ENCODE data around the gene MTARC2. TPM values are rescaled to one million over a fixed set of nuclear protein-coding genes. Genes with fewer than 3 reads are reported as not detected.

Gene MTARC2
- total RNA-seq, 1 donor from 2014 or later: not detected

- no peak overlapping the region for H3K4me2 ChIP-seq
Observed at GRCh38 chr1:220804202-220804586, 56.1 kb downstream of the MTARC2 start.

DNA sequence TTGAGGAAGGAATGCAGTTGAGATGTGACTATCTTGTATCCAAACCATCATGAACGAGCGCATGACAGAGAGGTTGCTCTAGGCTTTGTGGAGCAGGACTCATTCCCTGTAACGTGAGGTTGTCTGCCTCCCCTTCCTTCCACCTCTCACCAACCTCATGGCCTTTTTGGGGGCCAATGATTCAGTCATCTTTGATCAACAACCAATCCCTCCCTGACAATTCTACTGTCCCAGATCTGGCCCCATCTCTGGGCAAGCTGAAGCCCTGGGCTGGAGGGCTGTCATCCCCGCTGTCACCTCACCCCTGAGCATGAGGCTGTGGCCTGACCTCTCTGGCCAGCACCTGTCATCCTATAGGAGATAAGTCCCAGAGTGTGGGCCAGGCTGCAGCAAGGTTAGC is 58.3 kb downstream of the MTARC2 start:
- Mint-ChIP-seq H3K4me3 (no peak overlapping the region), H3K9me3 (no peaks in the 10 kb centered on the region), H3K4me1 (peaks cover 10% of the 10 kb centered on the region), H3K36me3 (no peaks in the 10 kb centered on the region), H3K27ac (no peak overlapping the region), H3K27me3 (ENCODE audit: insufficient read depth, low read depth) (peaks cover 8% of the 10 kb centered on the region)
- H3K4me1 ChIP-seq: no peaks in the 10 kb centered on the region
- H3K36me3 ChIP-seq: no peaks in the 10 kb centered on the region
- H3K27me3 ChIP-seq: no peaks in the 10 kb centered on the region
- DNase-seq (ENCODE audit: low spot score): no peak
- no peak overlapping the region for H3K4me2 ChIP-seq
- no peak overlapping the region for H3K27ac ChIP-seq
- no peak overlapping the region for H2AFZ ChIP-seq (replicated peaks)
- TF ChIP-seq EZH2 (IDR thresholded peaks at IDR 0.05): no peak
- TF ChIP-seq, protein P1, sequence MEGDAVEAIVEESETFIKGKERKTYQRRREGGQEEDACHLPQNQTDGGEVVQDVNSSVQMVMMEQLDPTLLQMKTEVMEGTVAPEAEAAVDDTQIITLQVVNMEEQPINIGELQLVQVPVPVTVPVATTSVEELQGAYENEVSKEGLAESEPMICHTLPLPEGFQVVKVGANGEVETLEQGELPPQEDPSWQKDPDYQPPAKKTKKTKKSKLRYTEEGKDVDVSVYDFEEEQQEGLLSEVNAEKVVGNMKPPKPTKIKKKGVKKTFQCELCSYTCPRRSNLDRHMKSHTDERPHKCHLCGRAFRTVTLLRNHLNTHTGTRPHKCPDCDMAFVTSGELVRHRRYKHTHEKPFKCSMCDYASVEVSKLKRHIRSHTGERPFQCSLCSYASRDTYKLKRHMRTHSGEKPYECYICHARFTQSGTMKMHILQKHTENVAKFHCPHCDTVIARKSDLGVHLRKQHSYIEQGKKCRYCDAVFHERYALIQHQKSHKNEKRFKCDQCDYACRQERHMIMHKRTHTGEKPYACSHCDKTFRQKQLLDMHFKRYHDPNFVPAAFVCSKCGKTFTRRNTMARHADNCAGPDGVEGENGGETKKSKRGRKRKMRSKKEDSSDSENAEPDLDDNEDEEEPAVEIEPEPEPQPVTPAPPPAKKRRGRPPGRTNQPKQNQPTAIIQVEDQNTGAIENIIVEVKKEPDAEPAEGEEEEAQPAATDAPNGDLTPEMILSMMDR (IDR thresholded peaks at IDR 0.05): no peak
- TF ChIP-seq EZH2phosphoT487 (IDR thresholded peaks at IDR 0.05): no peak
- no peak overlapping the region for H3K9ac ChIP-seq
- H3F3A ChIP-seq (ENCODE audit: low read depth): peaks cover 3% of the 10 kb centered on the region
- no peaks in the 10 kb centered on the region for H3K9me3 ChIP-seq (ENCODE audit: low read depth)
- no peak overlapping the region for H3K4me3 ChIP-seq
- no peaks in the 10 kb centered on the region for H4K20me1 ChIP-seq (ENCODE audit: low read depth)
- no peaks in the 10 kb centered on the region for H3K79me2 ChIP-seq (ENCODE audit: low read depth)

More at GRCh38 chr1:220804202-220804586, 56.1 kb downstream of the MTARC2 start:
- no peaks in the 10 kb centered on the region for H3K36me3 ChIP-seq
- no peak overlapping the region for H3K27ac ChIP-seq
- H3K79me2 ChIP-seq (ENCODE audit: low read depth): no peaks in the 10 kb centered on the region
- TF ChIP-seq EZH2 (IDR thresholded peaks at IDR 0.05) (no peak), EZH2phosphoT487 (IDR thresholded peaks at IDR 0.05) (no peak)
- TF ChIP-seq, protein P1 (IDR thresholded peaks at IDR 0.05): no peak
- H3K4me1 ChIP-seq: no peaks in the 10 kb centered on the region
- Mint-ChIP-seq H3K9me3 (no peaks in the 10 kb centered on the region), H3K4me1 (peaks cover 9% of the 10 kb centered on the region), H3K36me3 (no peaks in the 10 kb centered on the region), H3K27me3 (ENCODE audit: insufficient read depth, low read depth) (peaks cover 6% of the 10 kb centered on the region), H3K27ac (no peak overlapping the region), H3K4me3 (no peak overlapping the region)
- no peaks in the 10 kb centered on the region for H3F3A ChIP-seq (ENCODE audit: low read depth)
- H3K9ac ChIP-seq: no peak overlapping the region
- H3K27me3 ChIP-seq: no peaks in the 10 kb centered on the region
- DNase-seq (ENCODE audit: low spot score): no peak
- H2AFZ ChIP-seq (replicated peaks): no peak overlapping the region
- H3K4me3 ChIP-seq: no peak overlapping the region
- H4K20me1 ChIP-seq (ENCODE audit: low read depth): no peaks in the 10 kb centered on the region
- no peaks in the 10 kb centered on the region for H3K9me3 ChIP-seq (ENCODE audit: low read depth)

DNA sequence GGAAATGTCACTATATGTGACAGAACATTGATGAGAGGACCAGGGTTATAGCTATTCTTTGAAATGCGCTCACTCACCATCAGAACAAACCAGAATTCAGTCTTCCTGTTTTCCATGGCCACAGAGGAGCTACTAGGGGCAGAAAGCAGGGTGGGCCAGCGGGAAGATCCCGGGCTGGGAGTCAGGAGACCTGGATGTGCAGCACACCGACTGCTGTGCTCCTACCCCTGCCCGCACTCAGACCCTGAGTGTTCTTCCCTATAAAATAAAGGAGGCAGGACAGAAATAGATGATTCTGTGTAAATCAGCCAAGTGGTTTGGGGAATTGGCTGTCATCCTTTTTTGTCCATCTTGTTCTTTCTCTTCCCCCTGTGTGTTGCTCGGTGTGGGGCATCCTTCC is 59.6 kb downstream of the MTARC2 start:
- Mint-ChIP-seq H3K36me3 (peaks cover 3% of the 10 kb centered on the region), H3K4me3 (no peak overlapping the region), H3K27ac (no peak overlapping the region), H3K4me1 (peaks cover 8% of the 10 kb centered on the region), H3K9me3 (no peaks in the 10 kb centered on the region), H3K27me3 (ENCODE audit: insufficient read depth, low read depth) (peaks cover 8% of the 10 kb centered on the region)
- Histone ChIP-seq H3F3A (ENCODE audit: low read depth) (peaks cover 3% of the 10 kb centered on the region), H3K9me3 (ENCODE audit: low read depth) (no peaks in the 10 kb centered on the region), H3K4me1 (no peaks in the 10 kb centered on the region), H3K4me2 (no peak overlapping the region), H3K36me3 (no peaks in the 10 kb centered on the region), H3K27ac (no peak overlapping the region), H3K79me2 (ENCODE audit: low read depth) (no peaks in the 10 kb centered on the region), H2AFZ (replicated peaks) (no peak overlapping the region), H3K27me3 (no peaks in the 10 kb centered on the region), H4K20me1 (ENCODE audit: low read depth) (no peaks in the 10 kb centered on the region), H3K4me3 (no peak overlapping the region), H3K9ac (no peak overlapping the region)
- TF ChIP-seq EZH2phosphoT487 (IDR thresholded peaks at IDR 0.05) (no peak), EZH2 (IDR thresholded peaks at IDR 0.05) (no peak)
- TF ChIP-seq, protein P1 (IDR thresholded peaks at IDR 0.05): no peak
- DNase-seq (ENCODE audit: low spot score): no peak
